Neuronal stem cell (in vitro differentiated cells): ENCODE measurements around the gene GIMAP2.
"Not testable (repeated sequence)": the region's sequence is repeated elsewhere in the genome, so short reads cannot be mapped to it uniquely, and the experiment has no call there.

Source experiments
- DNase-seq: peaks from one replicate; pipeline ENCODE4 v3.0.0-alpha.2; 2013; ENCODE audit warnings: low spot score
- H2AFZ ChIP-seq: one replicate; pipeline ENCODE4 v1.6.1; 2013; ENCODE audit warnings: mild to moderate bottlenecking, low read length, inconsistent platforms
- H2AK5ac ChIP-seq: 2 replicates; pipeline ENCODE4 v1.6.1; 2013; ENCODE audit warnings: low read depth, mild to moderate bottlenecking, inconsistent platforms, low read length, moderate library complexity, mixed read lengths
- H2BK120ac ChIP-seq: 2 replicates; pipeline ENCODE4 v1.6.1; 2013; ENCODE audit warnings: low read depth, mild to moderate bottlenecking, inconsistent platforms, low read length, moderate library complexity, mixed read lengths
- H2BK12ac ChIP-seq: one replicate; pipeline ENCODE4 v1.6.1; 2013; ENCODE audit warnings: low read length, inconsistent platforms
- H2BK15ac ChIP-seq: 2 replicates; pipeline ENCODE4 v1.6.1; 2013; ENCODE audit warnings: mild to moderate bottlenecking, low read length, inconsistent platforms, mixed read lengths
- H2BK5ac ChIP-seq: one replicate; pipeline ENCODE4 v1.6.1; 2013; ENCODE audit warnings: inconsistent platforms, mild to moderate bottlenecking, low read length, moderate library complexity
- H3K14ac ChIP-seq: one replicate; pipeline ENCODE4 v1.6.1; 2013; ENCODE audit warnings: low read length, inconsistent platforms
- H3K18ac ChIP-seq: 2 replicates; pipeline ENCODE4 v1.6.1; 2013; ENCODE audit warnings: low read length, inconsistent platforms
- H3K23ac ChIP-seq: 2 replicates; pipeline ENCODE4 v1.6.1; 2013; ENCODE audit warnings: low read depth, mild to moderate bottlenecking, mixed read lengths, low read length, inconsistent platforms; ENCODE audit not compliant: poor library complexity
- H3K27ac ChIP-seq: replicated peaks from 3 replicates; pipeline ENCODE4 v1.5.1; 2013; ENCODE audit warnings: low read length, inconsistent platforms
- H3K27me3 ChIP-seq, 3 experiments: 2 replicates each; pipeline ENCODE4 v1.6.1; 2013; ENCODE audit warnings: low read length in 3 of 3, mild to moderate bottlenecking in 2 of 3, inconsistent platforms in 1 of 3, low read depth in 1 of 3, mixed read lengths in 1 of 3, moderate library complexity in 1 of 3; ENCODE audit not compliant: control insufficient read depth in 3 of 3, insufficient read depth in 3 of 3
- H3K36me3 ChIP-seq, 2 donors: replicated peaks in 1 of 2; 2 replicates each; pipeline ENCODE4 v1.6.1; 2013; ENCODE audit warnings: low read length in 2 of 2; ENCODE audit not compliant: control insufficient read depth in 2 of 2, insufficient read depth in 2 of 2
- H3K4ac ChIP-seq: 2 replicates; pipeline ENCODE4 v1.6.1; 2013; ENCODE audit warnings: inconsistent platforms, mild to moderate bottlenecking, low read length, moderate library complexity
- H3K4me1 ChIP-seq, 2 donors: 1 replicate in 1 of 2; 2 replicates in 1 of 2; pipeline ENCODE4 v1.6.1; 2013; ENCODE audit warnings: low read length in 2 of 2, low read depth in 1 of 2; ENCODE audit not compliant: control insufficient read depth in 2 of 2, insufficient read depth in 1 of 2
- H3K4me2 ChIP-seq: one replicate; pipeline ENCODE4 v1.6.1; 2013; ENCODE audit warnings: mild to moderate bottlenecking, low read length, inconsistent platforms; ENCODE audit not compliant: insufficient read depth, poor library complexity, severe bottlenecking
- H3K4me3 ChIP-seq, 2 donors: 2 replicates each; pipeline ENCODE4 v1.5.1; 2013; ENCODE audit warnings: low read length in 2 of 2, mild to moderate bottlenecking in 2 of 2, inconsistent platforms in 1 of 2, moderate library complexity in 1 of 2
- H3K79me1 ChIP-seq: one replicate; pipeline ENCODE4 v1.6.1; 2013; ENCODE audit warnings: low read depth, mild to moderate bottlenecking, inconsistent platforms, low read length, moderate library complexity
- H3K9ac ChIP-seq: one replicate; pipeline ENCODE4 v1.6.1; 2013; ENCODE audit warnings: mild to moderate bottlenecking, low read depth, low read length, inconsistent platforms; ENCODE audit not compliant: poor library complexity
- H3K9me3 ChIP-seq, 2 donors: replicated peaks in 1 of 2; 2 replicates each; pipeline versions ENCODE3 to v1.6.1; 2013; ENCODE audit warnings: low read length in 2 of 2, mild to moderate bottlenecking in 2 of 2, inconsistent platforms in 1 of 2, low read depth in 1 of 2, mixed read lengths in 1 of 2, moderate library complexity in 1 of 2; ENCODE audit not compliant: control insufficient read depth in 2 of 2, insufficient read depth in 1 of 2
- H4K8ac ChIP-seq: one replicate; pipeline ENCODE4 v1.6.1; 2013; ENCODE audit warnings: low read depth, mild to moderate bottlenecking, inconsistent platforms, low read length, moderate library complexity
- H4K91ac ChIP-seq: one replicate; pipeline ENCODE4 v1.6.1; 2013; ENCODE audit warnings: low read length, low read depth, mild to moderate bottlenecking, inconsistent platforms; ENCODE audit not compliant: poor library complexity
- WGBS, 2 donors: extraction: QIAGEN DNeasy Blood & Tissue Kit; methylation state at CpG; one replicate each; pipeline ENCODE4 v1.1.7; 2013; ENCODE audit warnings: missing lambda C conversion rate in 2 of 2, mixed read lengths in 1 of 2; ENCODE audit not compliant: insufficient read length in 2 of 2, insufficient replicate concordance in 1 of 2; ENCODE audit errors: extremely low coverage in 2 of 2; 5-methylcytosine and 5-hydroxymethylcytosine counted together

GIMAP2 gene

GRCh38 chr7:150668977-150669376, 16.5 kb upstream of the GIMAP2 start:
- no peak overlapping the region for H3K14ac ChIP-seq
- no peak for DNase-seq
- no peak overlapping the region for H2AK5ac ChIP-seq
- no peak overlapping the region for H2BK120ac ChIP-seq
- H3K36me3 ChIP-seq, result no peaks in the 10 kb centered on the region
- no peaks in the 10 kb centered on the region for H3K27me3 ChIP-seq
- no peak overlapping the region for H3K4me3 ChIP-seq
- no peak overlapping the region for H2AFZ ChIP-seq
- no peaks in the 10 kb centered on the region for H3K79me1 ChIP-seq
- no peak overlapping the region for H3K27ac ChIP-seq
- no peak overlapping the region for H3K9ac ChIP-seq
- H3K9me3 ChIP-seq, result no peaks in the 10 kb centered on the region
- H3K23ac ChIP-seq, result no peak overlapping the region
- H3K4me2 ChIP-seq, result no peak overlapping the region
- no peak overlapping the region for H2BK12ac ChIP-seq
- H4K8ac ChIP-seq, result no peak overlapping the region
- H2BK15ac ChIP-seq, result no peak overlapping the region
- H4K91ac ChIP-seq, result no peak overlapping the region
- no peak overlapping the region for H3K18ac ChIP-seq
- no peak overlapping the region for H3K4ac ChIP-seq
- H3K4me1 ChIP-seq, result no peaks in the 10 kb centered on the region
- no peak overlapping the region for H2BK5ac ChIP-seq

- DNase-seq, H2AFZ ChIP-seq, H2BK120ac ChIP-seq, H4K8ac ChIP-seq, H3K4me2 ChIP-seq, H3K14ac ChIP-seq, H3K36me3 ChIP-seq, H3K27me3 ChIP-seq, H3K9ac ChIP-seq, H3K4ac ChIP-seq, H3K23ac ChIP-seq, H3K9me3 ChIP-seq, H4K91ac ChIP-seq, H3K79me1 ChIP-seq, H3K4me1 ChIP-seq, H3K27ac ChIP-seq, H2BK12ac ChIP-seq, H3K4me3 ChIP-seq, H2BK15ac ChIP-seq, H2BK5ac ChIP-seq, H2AK5ac ChIP-seq, H3K18ac ChIP-seq: not testable (repeated sequence)
- no CpG with 5 or more reads among the region's 7 CpGs for WGBS, 2 donors
Measured at GRCh38 chr7:150671798-150672585, 13.5 kb upstream of the GIMAP2 start.

GRCh38 chr7:150675714-150676113, 9.8 kb upstream of the GIMAP2 start:
- H3K27ac ChIP-seq, result no peak overlapping the region
- no peaks in the 10 kb centered on the region for H3K9me3 ChIP-seq
- no peaks in the 10 kb centered on the region for H3K4me1 ChIP-seq
- no CpG with 5 or more reads among the region's 2 CpGs for WGBS, 2 donors
- H3K79me1 ChIP-seq, result no peaks in the 10 kb centered on the region
- DNase-seq, result no peak
- H3K4me2 ChIP-seq, result no peak overlapping the region
- H3K9ac ChIP-seq, result no peak overlapping the region
- H2BK15ac ChIP-seq, result no peak overlapping the region
- H2AK5ac ChIP-seq, result no peak overlapping the region
- no peak overlapping the region for H2AFZ ChIP-seq
- no peak overlapping the region for H2BK5ac ChIP-seq
- no peak overlapping the region for H3K4me3 ChIP-seq
- no peak overlapping the region for H2BK120ac ChIP-seq
- H4K91ac ChIP-seq, result no peak overlapping the region
- H3K18ac ChIP-seq, result no peak overlapping the region
- H3K14ac ChIP-seq, result no peak overlapping the region
- H2BK12ac ChIP-seq, result no peak overlapping the region
- H3K36me3 ChIP-seq, result no peaks in the 10 kb centered on the region
- no peak overlapping the region for H4K8ac ChIP-seq
- no peaks in the 10 kb centered on the region for H3K27me3 ChIP-seq
- H3K4ac ChIP-seq, result no peak overlapping the region
- H3K23ac ChIP-seq, result no peak overlapping the region

- DNase-seq, result not testable (repeated sequence)
Measured at GRCh38 chr7:150676276-150676675, 9.2 kb upstream of the GIMAP2 start.

More at GRCh38 chr7:150676276-150676675, 9.2 kb upstream of the GIMAP2 start:
- H2AFZ ChIP-seq, H3K4me3 ChIP-seq, H3K27me3 ChIP-seq, H3K9me3 ChIP-seq, H3K4me2 ChIP-seq, H2AK5ac ChIP-seq, H3K27ac ChIP-seq, H3K36me3 ChIP-seq, H3K4me1 ChIP-seq, H3K18ac ChIP-seq, H3K14ac ChIP-seq, H3K4ac ChIP-seq, H2BK15ac ChIP-seq, H3K23ac ChIP-seq, H3K79me1 ChIP-seq, H2BK12ac ChIP-seq, H3K9ac ChIP-seq, H4K8ac ChIP-seq, H2BK5ac ChIP-seq, H2BK120ac ChIP-seq, H4K91ac ChIP-seq: not testable (repeated sequence)
